Stomach (tissue), 9 donors: ENCODE measurements around the gene CAPN14. TPM values are rescaled to one million over a fixed set of nuclear protein-coding genes. Genes with fewer than 3 reads are reported as not detected.

Experiments
- DNase-seq, 2 donors: peaks; one replicate each; pipeline versions ENCODE4 v3.0.0 to v3.0.0-alpha.2; 2013 to 2019
- H3K27ac ChIP-seq, 5 donors: fragments of 200-600 bp in 4 of 5; sonication (generic) in 4 of 5; one replicate each; pipeline ENCODE4 v1.5.1; 2013 to 2019; ENCODE audit warnings: mild to moderate bottlenecking in 1 of 5, moderate library complexity in 1 of 5
- H3K27me3 ChIP-seq, 3 donors: fragments of 200-600 bp; sonication (generic); one replicate each; pipeline ENCODE4 v1.5.1; 2017 to 2019; ENCODE audit warnings: mixed run types in 1 of 3
- H3K36me3 ChIP-seq, 4 donors: fragments of 200-600 bp; sonication (generic); 1 replicate in 3 of 4; 2 replicates in 1 of 4; pipeline ENCODE4 v1.5.1; 2016 to 2019
- H3K4me1 ChIP-seq, 4 donors: fragments of 200-600 bp; sonication (generic); one replicate each; pipeline ENCODE4 v1.5.1; 2016 to 2019
- H3K4me3 ChIP-seq, 4 donors: fragments of 200-600 bp; sonication (generic) in 3 of 4; one replicate each; pipeline ENCODE4 v1.5.1; 2016 to 2019; ENCODE audit warnings: mild to moderate bottlenecking in 1 of 4
- H3K9me3 ChIP-seq, 4 donors: fragments of 200-600 bp; sonication (generic); one replicate each; pipeline ENCODE4 v1.5.1; 2016 to 2019
- CTCF ChIP-seq, 7 experiments: fragments of 450-650 bp in 4 of 7; fragments of 200-600 bp in 3 of 7; sonication (generic) in 3 of 7; IDR thresholded peaks; one replicate each; pipeline ENCODE4 v1.5.1; 2016 to 2019; ENCODE audit warnings: antibody characterized with exemption in 7 of 7, control low read depth in 2 of 7, mild to moderate bottlenecking in 1 of 7
- EP300 ChIP-seq: sonication (generic); formaldehyde crosslinking; IDR thresholded peaks from one replicate; pipeline ENCODE4 v1.6.1; 2017; ENCODE audit warnings: antibody characterized with exemption
- POLR2A ChIP-seq, 4 donors: fragments of 450-650 bp; IDR thresholded peaks; one replicate each; pipeline ENCODE4 v1.6.1; 2016; ENCODE audit warnings: antibody characterized with exemption in 4 of 4, control low read depth in 2 of 4, mild to moderate bottlenecking in 1 of 4, moderate library complexity in 1 of 4
- POLR2AphosphoS5 ChIP-seq, 3 donors: sonication (generic); formaldehyde crosslinking; IDR thresholded peaks; one replicate each; pipeline ENCODE4 v1.6.1; 2016; ENCODE audit warnings: antibody characterized with exemption in 3 of 3
- WGBS, 5 donors: extraction: QIAGEN DNeasy Blood & Tissue Kit in 3 of 5; methylation state at CpG; one replicate each; pipeline versions ENCODE4 v1.1.5 to v1.1.7; 2013 to 2018; 5-methylcytosine and 5-hydroxymethylcytosine counted together
- intact Hi-C: fragments of 100-400 bp; cut with DNase I; formaldehyde crosslinking; loops from one replicate; pipeline ENCODE4 v1.15.1; 2023; ENCODE audit warnings: low total_unique reads
- polyA plus RNA-seq, 3 donors: library from polyadenylated mRNA; stranded (reverse); fragments of 200-250 nt; gene quantifications; one replicate each; pipeline ENCODE4 v1.2.3, GENCODE V29; 2013
- total RNA-seq, 5 donors: library from RNA; depleted of rRNA; stranded (reverse); fragments of >200 nt; gene quantifications; one replicate each; pipeline versions ENCODE4 v1.1.0 to v1.2.3, GENCODE V29; 2014 to 2016
- donor health status: healthy with polysubstance abuse.
- donor health status: Bipolar disorder and iron deficiency.
- donor health status: healthy.

The CAPN14 gene
- total and polyA plus RNA-seq, 8 donors = 0.06 to 66.0 (median 1.3) TPM; not detected in 5

- Histone ChIP-seq H3K4me1 (no peaks in the 10 kb centered on the region), H3K9me3 (no peaks in the 10 kb centered on the region), H3K27ac (no peak overlapping the region), H3K4me3 (no peak overlapping the region), H3K36me3 (no peaks in the 10 kb centered on the region), H3K27me3 (peaks cover 0 to 5% (median 0%) of the 10 kb centered on the region in 3 donors)
- WGBS, 5 donors = 56 to 67% (median 58%) methylated on average over 1 of the region's 1 CpG
- TF ChIP-seq POLR2A (IDR thresholded peaks at IDR 0.05) (no peak), EP300 (no peak), CTCF (IDR thresholded peaks at IDR 0.05) (no peak), POLR2AphosphoS5 (IDR thresholded peaks at IDR 0.05) (no peak)
- DNase-seq = no peak
- intact Hi-C loops = loop anchor here (5.0 kb wide), 1 partner anchor 455 kb away; no protein-coding TSS in a partner anchor
These were observed 50.4 kb downstream of the CAPN14 start for GRCh38 chr2:31166925-31167324.

- Histone ChIP-seq H3K4me1 (no peaks in the 10 kb centered on the region), H3K27me3 (peaks cover 0 to 5% (median 0%) of the 10 kb centered on the region in 3 donors), H3K27ac (no peak overlapping the region), H3K36me3 (no peaks in the 10 kb centered on the region), H3K4me3 (no peak overlapping the region), H3K9me3 (no peaks in the 10 kb centered on the region)
- 48 to 67% (median 56%) methylated on average over 6 of the region's 6 CpGs for WGBS, 5 donors
- intact Hi-C loops = no loop called here
- TF ChIP-seq POLR2A (IDR thresholded peaks at IDR 0.05) (no peak), CTCF (IDR thresholded peaks at IDR 0.05) (no peak), POLR2AphosphoS5 (IDR thresholded peaks at IDR 0.05) (no peak), EP300 (no peak)
- peak in 1 of 2 donors; percentile 28 for DNase-seq
These were observed 54.2 kb downstream of the CAPN14 start for GRCh38 chr2:31163011-31163539.

GRCh38 chr2:31161637-31162036 is 55.7 kb downstream of the CAPN14 start:
- no peak overlapping the region for H3K4me3 ChIP-seq
- 83 to 91% (median 89%) methylated on average over 6 of the region's 6 CpGs for WGBS, 5 donors
- intact Hi-C loops = no loop called here
- H3K9me3 ChIP-seq = no peaks in the 10 kb centered on the region
- H3K4me1 ChIP-seq = no peaks in the 10 kb centered on the region
- TF ChIP-seq EP300 = no peak
- TF ChIP-seq CTCF (IDR thresholded peaks at IDR 0.05) = no peak
- TF ChIP-seq POLR2AphosphoS5 (IDR thresholded peaks at IDR 0.05) = no peak
- DNase-seq = no peak
- H3K27ac ChIP-seq = no peak overlapping the region
- H3K36me3 ChIP-seq = no peaks in the 10 kb centered on the region
- H3K27me3 ChIP-seq = peaks cover 0 to 5% (median 0%) of the 10 kb centered on the region in 3 donors

GRCh38 chr2:31151501-31151900 is 65.8 kb downstream of the CAPN14 start:
- peaks cover 0 to 20% (median 0%) of the 10 kb centered on the region in 3 donors for H3K27me3 ChIP-seq
- WGBS, 5 donors = 68 to 82% (median 78%) methylated on average over 6 of the region's 6 CpGs
- H3K4me1 ChIP-seq = no peaks in the 10 kb centered on the region
- TF ChIP-seq EP300 = no peak
- no peak for TF ChIP-seq POLR2AphosphoS5 (IDR thresholded peaks at IDR 0.05)
- no peak for TF ChIP-seq CTCF (IDR thresholded peaks at IDR 0.05)
- TF ChIP-seq POLR2A (IDR thresholded peaks at IDR 0.05) = no peak
- no peak overlapping the region for H3K4me3 ChIP-seq
- intact Hi-C loops = no loop called here
- no peaks in the 10 kb centered on the region for H3K9me3 ChIP-seq
- no peaks in the 10 kb centered on the region for H3K36me3 ChIP-seq
- no peak for DNase-seq
- H3K27ac ChIP-seq = no peak overlapping the region
